Breast epithelium (tissue), 3 donors: ENCODE data around the gene HTR1E.

Experiments
- POLR2AphosphoS5 ChIP-seq, 3 donors: sonication (generic); formaldehyde crosslinking; IDR thresholded peaks; one replicate each; pipeline ENCODE4 v1.6.1; 2017; ENCODE audit warnings: antibody characterized with exemption in 3 of 3
- TF ChIP-seq, protein P1 (sequence below), 3 donors: fragments of 450-650 bp; IDR thresholded peaks; one replicate each; pipeline ENCODE4 v1.5.1; 2016 to 2017; ENCODE audit warnings: antibody characterized with exemption in 3 of 3, mild to moderate bottlenecking in 3 of 3, moderate library complexity in 3 of 3

DNA sequence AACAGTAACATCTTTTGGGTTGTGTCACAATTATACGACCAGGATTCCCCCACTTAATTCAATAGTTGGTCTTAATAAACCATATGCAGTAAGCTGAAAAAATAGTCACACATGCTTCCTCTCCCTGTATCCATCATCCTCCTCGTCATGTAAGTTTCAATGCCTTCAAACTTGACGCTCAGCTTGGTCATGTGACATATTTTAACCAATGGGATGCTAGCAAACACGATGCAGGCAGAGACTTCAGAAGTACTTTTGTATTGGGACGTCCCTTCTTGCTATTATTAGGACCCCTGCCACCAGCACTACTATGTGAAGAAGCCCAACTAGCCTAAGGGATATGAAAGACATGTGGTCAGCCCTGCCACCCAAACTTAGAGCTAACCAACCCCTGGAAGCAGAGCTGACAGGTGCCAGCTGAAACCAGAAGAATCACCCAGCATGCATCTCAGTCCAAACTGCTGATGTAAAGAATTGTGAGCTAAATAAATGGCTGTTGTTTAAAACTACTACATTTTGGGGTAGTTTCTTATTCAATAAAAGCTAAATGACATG lies 108.3 kb downstream of the HTR1E start:
- TF ChIP-seq, protein P1, sequence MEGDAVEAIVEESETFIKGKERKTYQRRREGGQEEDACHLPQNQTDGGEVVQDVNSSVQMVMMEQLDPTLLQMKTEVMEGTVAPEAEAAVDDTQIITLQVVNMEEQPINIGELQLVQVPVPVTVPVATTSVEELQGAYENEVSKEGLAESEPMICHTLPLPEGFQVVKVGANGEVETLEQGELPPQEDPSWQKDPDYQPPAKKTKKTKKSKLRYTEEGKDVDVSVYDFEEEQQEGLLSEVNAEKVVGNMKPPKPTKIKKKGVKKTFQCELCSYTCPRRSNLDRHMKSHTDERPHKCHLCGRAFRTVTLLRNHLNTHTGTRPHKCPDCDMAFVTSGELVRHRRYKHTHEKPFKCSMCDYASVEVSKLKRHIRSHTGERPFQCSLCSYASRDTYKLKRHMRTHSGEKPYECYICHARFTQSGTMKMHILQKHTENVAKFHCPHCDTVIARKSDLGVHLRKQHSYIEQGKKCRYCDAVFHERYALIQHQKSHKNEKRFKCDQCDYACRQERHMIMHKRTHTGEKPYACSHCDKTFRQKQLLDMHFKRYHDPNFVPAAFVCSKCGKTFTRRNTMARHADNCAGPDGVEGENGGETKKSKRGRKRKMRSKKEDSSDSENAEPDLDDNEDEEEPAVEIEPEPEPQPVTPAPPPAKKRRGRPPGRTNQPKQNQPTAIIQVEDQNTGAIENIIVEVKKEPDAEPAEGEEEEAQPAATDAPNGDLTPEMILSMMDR (IDR thresholded peaks at IDR 0.05), result no peak
- no peak for TF ChIP-seq POLR2AphosphoS5 (IDR thresholded peaks at IDR 0.05)
